Breast epithelium (tissue), 4 donors: ENCODE measurements around the gene MLLT11. TPM values are rescaled to one million over a fixed set of nuclear protein-coding genes. Genes with fewer than 3 reads are reported as not detected.
A peak's percentile ranks its signal among the peaks of the same experiment; 100 is the strongest.

Experiments used
- DNase-seq, 2 donors: peaks; one replicate each; pipeline ENCODE4 v3.0.0-alpha.2; 2019; ENCODE audit warnings: low spot score in 2 of 2
- H3K27ac ChIP-seq, 2 donors: fragments of 200-600 bp; sonication (generic) in 1 of 2; one replicate each; pipeline ENCODE4 v1.5.1; 2016 to 2019; ENCODE audit warnings: mild to moderate bottlenecking in 1 of 2
- H3K27me3 ChIP-seq, 2 donors: fragments of 200-600 bp; sonication (generic) in 1 of 2; one replicate each; pipeline versions ENCODE4 v1.5.1 to v1.6.0; 2017 to 2019; ENCODE audit warnings: control low read depth in 1 of 2, mild to moderate bottlenecking in 1 of 2
- H3K36me3 ChIP-seq: fragments of 200-600 bp; one replicate; pipeline ENCODE4 v1.5.1; 2019
- H3K4me1 ChIP-seq, 2 donors: fragments of 200-600 bp; sonication (generic); one replicate each; pipeline ENCODE4 v1.5.1; 2016 to 2019; ENCODE audit warnings: control low read depth in 1 of 2
- H3K4me3 ChIP-seq, 3 donors: fragments of 200-600 bp; sonication (generic); 1 replicate in 2 of 3; 2 replicates in 1 of 3; pipeline ENCODE4 v1.5.1; 2016 to 2019; ENCODE audit warnings: mild to moderate bottlenecking in 3 of 3, moderate library complexity in 2 of 3
- H3K9me3 ChIP-seq, 2 donors: fragments of 200-600 bp; sonication (generic) in 1 of 2; one replicate each; pipeline ENCODE4 v1.5.1; 2016 to 2019; ENCODE audit warnings: control low read depth in 1 of 2
- POLR2A ChIP-seq: fragments of 450-650 bp; IDR thresholded peaks from one replicate; pipeline ENCODE4 v1.6.1; 2016; ENCODE audit warnings: antibody characterized with exemption, mild to moderate bottlenecking, moderate library complexity
- POLR2AphosphoS5 ChIP-seq, 3 donors: sonication (generic); formaldehyde crosslinking; IDR thresholded peaks; one replicate each; pipeline ENCODE4 v1.6.1; 2017; ENCODE audit warnings: antibody characterized with exemption in 3 of 3
- intact Hi-C: fragments of 100-400 bp; cut with DNase I; formaldehyde crosslinking; loops from one replicate; pipeline ENCODE4 v1.15.1; 2023; ENCODE audit warnings: low total_unique reads
- total RNA-seq, 3 donors: library from RNA; depleted of rRNA; stranded (reverse); fragments of >200 nt; gene quantifications; one replicate each; pipeline ENCODE4 v1.1.0, GENCODE V29; 2016
- TF ChIP-seq, protein P1 (sequence below), 3 donors: fragments of 450-650 bp; IDR thresholded peaks; one replicate each; pipeline ENCODE4 v1.5.1; 2016 to 2017; ENCODE audit warnings: antibody characterized with exemption in 3 of 3, mild to moderate bottlenecking in 3 of 3, moderate library complexity in 3 of 3

The MLLT11 gene
- total RNA-seq, 3 donors from 2014 or later = 0.16 to 1.9 (median 1.3) TPM

- DNase-seq = peak; percentile 61 to 68
- intact Hi-C loops = loop anchor here (10.0 kb wide), 1 partner anchor 50 kb away; the partner anchor contains the start of gene GABPB2
- no peaks in the 10 kb centered on the region for H3K27me3 ChIP-seq
- no peaks in the 10 kb centered on the region for H3K36me3 ChIP-seq
- peak overlapping the region in 1 of 2 donors; percentile 21 for H3K27ac ChIP-seq
- no peak overlapping the region for H3K4me3 ChIP-seq
- no peaks in the 10 kb centered on the region for H3K9me3 ChIP-seq
- no peaks in the 10 kb centered on the region for H3K4me1 ChIP-seq
- no peak for TF ChIP-seq POLR2AphosphoS5 (IDR thresholded peaks at IDR 0.05)
- TF ChIP-seq, protein P1, sequence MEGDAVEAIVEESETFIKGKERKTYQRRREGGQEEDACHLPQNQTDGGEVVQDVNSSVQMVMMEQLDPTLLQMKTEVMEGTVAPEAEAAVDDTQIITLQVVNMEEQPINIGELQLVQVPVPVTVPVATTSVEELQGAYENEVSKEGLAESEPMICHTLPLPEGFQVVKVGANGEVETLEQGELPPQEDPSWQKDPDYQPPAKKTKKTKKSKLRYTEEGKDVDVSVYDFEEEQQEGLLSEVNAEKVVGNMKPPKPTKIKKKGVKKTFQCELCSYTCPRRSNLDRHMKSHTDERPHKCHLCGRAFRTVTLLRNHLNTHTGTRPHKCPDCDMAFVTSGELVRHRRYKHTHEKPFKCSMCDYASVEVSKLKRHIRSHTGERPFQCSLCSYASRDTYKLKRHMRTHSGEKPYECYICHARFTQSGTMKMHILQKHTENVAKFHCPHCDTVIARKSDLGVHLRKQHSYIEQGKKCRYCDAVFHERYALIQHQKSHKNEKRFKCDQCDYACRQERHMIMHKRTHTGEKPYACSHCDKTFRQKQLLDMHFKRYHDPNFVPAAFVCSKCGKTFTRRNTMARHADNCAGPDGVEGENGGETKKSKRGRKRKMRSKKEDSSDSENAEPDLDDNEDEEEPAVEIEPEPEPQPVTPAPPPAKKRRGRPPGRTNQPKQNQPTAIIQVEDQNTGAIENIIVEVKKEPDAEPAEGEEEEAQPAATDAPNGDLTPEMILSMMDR (IDR thresholded peaks at IDR 0.05) = peak; percentile 63 to 76 (median 67)
These were observed 35.6 kb upstream of the MLLT11 start for GRCh38 chr1:151024540-151025146.

DNA sequence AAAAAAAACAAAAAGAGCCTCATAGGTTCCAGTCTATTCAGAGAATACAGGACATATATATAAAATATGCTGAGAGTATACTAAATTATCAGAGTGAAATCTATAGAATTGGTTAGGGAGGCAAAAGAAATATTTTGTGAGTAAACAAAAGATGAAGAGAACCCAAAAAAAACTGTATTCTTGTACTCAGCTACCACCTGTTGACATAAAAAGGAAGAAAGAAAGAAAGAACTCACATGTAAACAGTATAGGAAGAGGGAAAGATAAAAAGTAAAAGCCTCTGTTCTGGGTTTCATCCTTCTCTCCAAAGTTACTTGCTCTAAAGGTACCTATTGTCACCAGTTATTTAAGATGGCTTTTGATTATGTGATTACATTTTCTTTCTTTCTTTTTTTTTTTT lies 33.7 kb upstream of the MLLT11 start:
- Histone ChIP-seq H3K27ac (no peak overlapping the region), H3K4me1 (no peaks in the 10 kb centered on the region), H3K27me3 (no peaks in the 10 kb centered on the region), H3K9me3 (no peaks in the 10 kb centered on the region), H3K36me3 (no peaks in the 10 kb centered on the region), H3K4me3 (no peak overlapping the region)
- intact Hi-C loops = loop anchor here (10.0 kb wide), 1 partner anchor 48 kb away; the partner anchor contains the start of gene GABPB2
- TF ChIP-seq POLR2AphosphoS5 (IDR thresholded peaks at IDR 0.05) (no peak), POLR2A (no peak)
- TF ChIP-seq, protein P1 (IDR thresholded peaks at IDR 0.05) = no peak
- DNase-seq = no peak

DNA sequence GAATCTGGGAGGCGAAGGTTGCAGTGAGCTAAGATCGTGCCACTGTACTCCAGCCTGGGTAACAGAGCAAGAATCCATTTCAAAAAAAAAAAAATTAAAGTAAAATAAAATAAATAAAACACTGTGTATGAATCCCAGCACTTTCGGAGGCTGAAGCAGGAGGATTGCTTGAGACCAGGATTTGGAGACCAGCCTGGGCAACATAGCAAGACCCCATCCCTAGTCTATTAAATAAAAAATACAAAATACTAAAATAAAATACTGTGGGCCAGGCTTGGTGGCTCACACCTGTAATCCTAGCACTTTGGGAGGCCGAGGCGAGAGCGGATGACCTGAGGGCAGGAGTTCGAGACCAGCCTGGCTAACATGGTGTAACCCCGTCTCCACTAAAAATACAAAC lies 28.0 kb upstream of the MLLT11 start:
- intact Hi-C loops = no loop called here
- no peak for DNase-seq
- H3K27me3 ChIP-seq = no peaks in the 10 kb centered on the region
- H3K36me3 ChIP-seq = no peaks in the 10 kb centered on the region
- no peaks in the 10 kb centered on the region for H3K9me3 ChIP-seq
- TF ChIP-seq, protein P1 (IDR thresholded peaks at IDR 0.05) = no peak
- TF ChIP-seq POLR2A = no peak
- no peak for TF ChIP-seq POLR2AphosphoS5 (IDR thresholded peaks at IDR 0.05)
- no peak overlapping the region for H3K27ac ChIP-seq
- H3K4me1 ChIP-seq = no peaks in the 10 kb centered on the region
- H3K4me3 ChIP-seq = no peak overlapping the region

DNA sequence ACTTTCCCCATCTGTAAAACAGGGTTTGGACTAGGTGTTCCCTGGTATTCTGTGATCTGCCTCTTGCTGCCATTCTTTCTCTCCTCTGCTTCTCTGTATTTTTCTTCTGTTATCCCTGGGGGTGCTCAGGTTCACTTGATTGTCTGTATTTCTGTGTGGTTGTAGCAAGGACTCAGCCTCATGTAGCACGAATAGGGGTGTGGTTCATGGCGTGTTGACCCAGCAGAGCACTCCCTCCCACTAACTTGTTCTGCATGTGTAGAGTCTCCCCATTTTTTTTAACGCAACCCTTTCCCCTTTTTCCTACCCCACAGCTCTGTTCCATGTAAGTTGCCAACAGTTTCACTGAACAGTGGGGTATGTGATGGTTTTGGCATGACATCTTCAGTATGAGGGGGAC lies 25.0 kb upstream of the MLLT11 start:
- Histone ChIP-seq H3K27ac (no peak overlapping the region), H3K36me3 (no peaks in the 10 kb centered on the region), H3K4me1 (no peaks in the 10 kb centered on the region), H3K4me3 (no peak overlapping the region), H3K9me3 (no peaks in the 10 kb centered on the region), H3K27me3 (no peaks in the 10 kb centered on the region)
- TF ChIP-seq, protein P1 (IDR thresholded peaks at IDR 0.05) = no peak
- TF ChIP-seq POLR2AphosphoS5 (IDR thresholded peaks at IDR 0.05) = no peak
- no peak for TF ChIP-seq POLR2A
- DNase-seq = no peak
- intact Hi-C loops = no loop called here

DNA sequence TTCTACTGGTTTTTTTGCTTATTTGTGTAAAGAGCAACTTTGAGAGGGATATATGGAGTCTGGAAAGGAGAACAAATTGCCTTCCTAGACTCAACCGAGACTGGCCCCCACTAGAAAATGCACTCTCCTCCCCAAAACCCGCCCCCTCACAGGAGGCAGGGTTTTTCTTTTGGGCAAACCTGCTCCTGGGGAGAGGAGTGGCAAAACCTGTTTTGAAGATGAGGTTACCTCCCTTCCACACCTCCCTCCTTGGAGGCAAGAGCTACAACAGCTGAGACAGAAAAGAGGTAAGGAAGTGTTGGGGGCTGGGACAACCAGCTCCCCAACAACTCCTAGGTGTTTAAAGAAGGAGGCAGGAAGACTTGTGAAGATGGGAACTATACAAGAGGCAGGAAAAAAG lies 23.8 kb upstream of the MLLT11 start, which contains the start of gene BNIPL:
BNIPL (plus strand) TSS at position 231 of the 400 bp plus-strand sequence; CDS start at position 371, 140 bp downstream.
- Histone ChIP-seq H3K27ac (peak within 1 kb of the TSS; percentile 42 to 44), H3K4me3 (peak within 1 kb of the TSS in 2 of 3 donors; percentile 30 to 31)

More for the DNA sequence above, 23.8 kb upstream of the MLLT11 start, which contains the start of gene BNIPL:
- H3K9me3 ChIP-seq = no peaks in the 10 kb centered on the region
- intact Hi-C loops = no loop called here
- H3K27me3 ChIP-seq = no peaks in the 10 kb centered on the region
- no peaks in the 10 kb centered on the region for H3K4me1 ChIP-seq
- H3K36me3 ChIP-seq = no peaks in the 10 kb centered on the region
- no peak for DNase-seq
- TF ChIP-seq POLR2AphosphoS5 (IDR thresholded peaks at IDR 0.05) = no peak
- TF ChIP-seq POLR2A = no peak
- TF ChIP-seq, protein P1 (IDR thresholded peaks at IDR 0.05) = no peak
